Osteocyte (in vitro differentiated cells): ENCODE results near the gene ARPIN. TPM values are rescaled to one million over a fixed set of nuclear protein-coding genes. Genes with fewer than 3 reads are reported as not detected.

Experiments used
- DNase-seq: peaks from one replicate; pipeline ENCODE4 v3.0.0; 2021; ENCODE audit warnings: mixed read lengths; ENCODE audit not compliant: unreplicated experiment; ENCODE audit errors: extremely low spot score
- H3K27ac Mint-ChIP-seq: one replicate; pipeline ENCODE4 v1.8.0; 2021; ENCODE audit warnings: mild to moderate bottlenecking, mixed read lengths; ENCODE audit not compliant: unreplicated experiment
- H3K27me3 Mint-ChIP-seq: one replicate; pipeline ENCODE4 v1.8.0; 2021; ENCODE audit warnings: mixed read lengths; ENCODE audit not compliant: unreplicated experiment
- H3K36me3 Mint-ChIP-seq: one replicate; pipeline ENCODE4 v1.8.0; 2021; ENCODE audit warnings: mixed read lengths; ENCODE audit not compliant: unreplicated experiment
- H3K4me1 Mint-ChIP-seq: one replicate; pipeline ENCODE4 v1.8.0; 2021; ENCODE audit warnings: mixed read lengths; ENCODE audit not compliant: unreplicated experiment
- H3K4me3 Mint-ChIP-seq: one replicate; pipeline ENCODE4 v1.8.0; 2021; ENCODE audit warnings: mild to moderate bottlenecking, moderate library complexity, mixed read lengths; ENCODE audit not compliant: unreplicated experiment
- H3K9me3 Mint-ChIP-seq: one replicate; pipeline ENCODE4 v1.8.0; 2021; ENCODE audit warnings: mixed read lengths; ENCODE audit not compliant: unreplicated experiment
- CTCF ChIP-seq: fragments of 200-600 bp; sonication (generic); IDR thresholded peaks from 2 replicates; pipeline ENCODE4 v1.5.0; 2021; ENCODE audit warnings: antibody characterized with exemption, mild to moderate bottlenecking, moderate library complexity
- total RNA-seq: library from RNA; stranded (reverse); gene quantifications from 2 replicates; pipeline ENCODE4 v1.2.1, GENCODE V29; 2021

ARPIN gene
- total RNA-seq, 1 donor from 2014 or later = 18.7 TPM

GRCh38 chr15:89898614-89899294 is 14.0 kb downstream of the ARPIN start:
- no peaks in the 10 kb centered on the region for H3K27me3 Mint-ChIP-seq
- peak; percentile 72 for DNase-seq
- TF ChIP-seq CTCF = peak; percentile 63

GRCh38 chr15:89898146-89898545 is 14.6 kb downstream of the ARPIN start:
- Mint-ChIP-seq H3K27ac (no peak overlapping the region), H3K36me3 (peaks cover 20% of the 10 kb centered on the region), H3K4me1 (peaks cover 13% of the 10 kb centered on the region)

More at GRCh38 chr15:89898614-89899294, 14.0 kb downstream of the ARPIN start:
- no peaks in the 10 kb centered on the region for H3K9me3 Mint-ChIP-seq
- H3K27ac Mint-ChIP-seq = no peak overlapping the region
- H3K4me1 Mint-ChIP-seq = peaks cover 8% of the 10 kb centered on the region
- H3K4me3 Mint-ChIP-seq = no peak overlapping the region
- peaks cover 19% of the 10 kb centered on the region for H3K36me3 Mint-ChIP-seq

GRCh38 chr15:89893696-89894447 is 18.9 kb downstream of the ARPIN start, which contains the start of gene AP3S2:
TSS of gene AP3S2 (minus strand) at chr15:89893994. CDS start at chr15:89893949, 45 bp downstream.
- H3K27ac Mint-ChIP-seq = peak within 1 kb of the TSS; percentile 98
- H3K9me3 Mint-ChIP-seq = no peaks in the 10 kb centered on the region
- no peaks in the 10 kb centered on the region for H3K27me3 Mint-ChIP-seq
- H3K4me1 Mint-ChIP-seq = peaks cover 23% of the 10 kb centered on the region
- H3K36me3 Mint-ChIP-seq = peaks cover 7% of the 10 kb centered on the region
- TF ChIP-seq CTCF = no peak
- H3K4me3 Mint-ChIP-seq = peak within 1 kb of the TSS; percentile 96
- peak; percentile 95 for DNase-seq

More at GRCh38 chr15:89898146-89898545, 14.6 kb downstream of the ARPIN start:
- no peaks in the 10 kb centered on the region for H3K9me3 Mint-ChIP-seq
- no peak for TF ChIP-seq CTCF
- no peak overlapping the region for H3K4me3 Mint-ChIP-seq
- H3K27me3 Mint-ChIP-seq = no peaks in the 10 kb centered on the region
- DNase-seq = no peak

- peak overlapping the region; percentile 96 for H3K4me3 Mint-ChIP-seq
- no peaks in the 10 kb centered on the region for H3K9me3 Mint-ChIP-seq
- peaks cover 14% of the 10 kb centered on the region for H3K36me3 Mint-ChIP-seq
- H3K4me1 Mint-ChIP-seq = peaks cover 23% of the 10 kb centered on the region
- no peaks in the 10 kb centered on the region for H3K27me3 Mint-ChIP-seq
- no peak for DNase-seq
- peak overlapping the region; percentile 98 for H3K27ac Mint-ChIP-seq
- TF ChIP-seq CTCF = no peak
These were observed 19.7 kb downstream of the ARPIN start for GRCh38 chr15:89893027-89893426.

- H3K27me3 Mint-ChIP-seq = no peaks in the 10 kb centered on the region
- DNase-seq = no peak
- no peak overlapping the region for H3K27ac Mint-ChIP-seq
These were observed 24.4 kb downstream of the ARPIN start for GRCh38 chr15:89888214-89888804.

More at GRCh38 chr15:89888214-89888804, 24.4 kb downstream of the ARPIN start:
- Mint-ChIP-seq H3K9me3 (no peaks in the 10 kb centered on the region), H3K4me1 (peaks cover 14% of the 10 kb centered on the region), H3K4me3 (no peak overlapping the region), H3K36me3 (peaks cover 24% of the 10 kb centered on the region)
- peak; percentile 65 for TF ChIP-seq CTCF
